ENCODE results near the gene BCORL1. TPM values are rescaled to one million over a fixed set of nuclear protein-coding genes. Genes with fewer than 3 reads are reported as not detected.

BCORL1 gene
- total RNA-seq, 1 donor from 2014 or later: 22.3 TPM

- TF ChIP-seq CTCF (IDR thresholded peaks at IDR 0.05; ENCODE audit: insufficient read depth, low read depth, low read length): no peak
- TF ChIP-seq EZH2 (IDR thresholded peaks at IDR 0.05; ENCODE audit: insufficient read depth, low read length): no peak
- H3K36me3 Mint-ChIP-seq (ENCODE audit: low read depth, unreplicated experiment): no peaks in the 10 kb centered on the region
- peak overlapping the region; percentile 54 for H3K4me3 Mint-ChIP-seq (ENCODE audit: unreplicated experiment)
- Histone ChIP-seq H2AFZ (ENCODE audit: low read depth, low read length) (no peak overlapping the region), H3K27ac (ENCODE audit: low read depth, low read length) (no peak overlapping the region), H3K9me3 (ENCODE audit: insufficient read depth, low read depth, low read length) (no peaks in the 10 kb centered on the region), H3K27me3 (ENCODE audit: insufficient read depth, low read length) (no peaks in the 10 kb centered on the region), H3K79me2 (ENCODE audit: insufficient read depth, low read length) (no peaks in the 10 kb centered on the region), H4K20me1 (ENCODE audit: insufficient read depth, low read length) (no peaks in the 10 kb centered on the region), H3K4me3 (ENCODE audit: insufficient read depth, low read depth, low read length) (no peak overlapping the region), H3K4me1 (ENCODE audit: insufficient read depth, low read length) (peaks cover 3% of the 10 kb centered on the region), H3K4me2 (ENCODE audit: low read length) (no peak overlapping the region), H3K36me3 (ENCODE audit: insufficient read depth, low read length) (no peaks in the 10 kb centered on the region), H3K9ac (ENCODE audit: low read length) (no peak overlapping the region)
- DNase-seq (ENCODE audit: low read depth) (no peak), FAIRE-seq (no peak)
- H3K27ac Mint-ChIP-seq (ENCODE audit: unreplicated experiment): no peak overlapping the region
- peaks cover 15% of the 10 kb centered on the region for H3K4me1 Mint-ChIP-seq (ENCODE audit: low read depth, unreplicated experiment)
- H3K9me3 Mint-ChIP-seq (ENCODE audit: unreplicated experiment): no peaks in the 10 kb centered on the region
- H3K27me3 Mint-ChIP-seq (ENCODE audit: low read depth, unreplicated experiment): no peaks in the 10 kb centered on the region
Observed at GRCh38 chrX:130058652-130059051, 76.2 kb downstream of the BCORL1 start.

GRCh38 chrX:130060122-130061069 is 78.0 kb downstream of the BCORL1 start:
- no peaks in the 10 kb centered on the region for H3K36me3 ChIP-seq (ENCODE audit: insufficient read depth, low read length)
- no peak overlapping the region for H3K27ac ChIP-seq (ENCODE audit: low read depth, low read length)
- peak overlapping the region; percentile 66 for H2AFZ ChIP-seq (ENCODE audit: low read depth, low read length)
- peak overlapping the region; percentile 76 for H3K4me3 Mint-ChIP-seq (ENCODE audit: unreplicated experiment)
- no peaks in the 10 kb centered on the region for H3K4me1 ChIP-seq (ENCODE audit: insufficient read depth, low read length)
- peak overlapping the region; percentile 60 for H3K9ac ChIP-seq (ENCODE audit: low read length)
- peaks cover 9% of the 10 kb centered on the region for H3K36me3 Mint-ChIP-seq (ENCODE audit: low read depth, unreplicated experiment)
- H3K79me2 ChIP-seq (ENCODE audit: insufficient read depth, low read length): no peaks in the 10 kb centered on the region
- no peaks in the 10 kb centered on the region for H3K27me3 Mint-ChIP-seq (ENCODE audit: low read depth, unreplicated experiment)
- H3K9me3 ChIP-seq (ENCODE audit: insufficient read depth, low read depth, low read length): no peaks in the 10 kb centered on the region
- H3K9me3 Mint-ChIP-seq (ENCODE audit: unreplicated experiment): no peaks in the 10 kb centered on the region
- H3K4me3 ChIP-seq (ENCODE audit: insufficient read depth, low read depth, low read length): peak overlapping the region; percentile 42
- FAIRE-seq (no peak), DNase-seq (ENCODE audit: low read depth) (peak; percentile 11)
- peak overlapping the region; percentile 83 for H3K4me2 ChIP-seq (ENCODE audit: low read length)
- H3K27ac Mint-ChIP-seq (ENCODE audit: unreplicated experiment): no peak overlapping the region
- no peaks in the 10 kb centered on the region for H3K27me3 ChIP-seq (ENCODE audit: insufficient read depth, low read length)
- TF ChIP-seq EZH2 (IDR thresholded peaks at IDR 0.05; ENCODE audit: insufficient read depth, low read length): no peak
- peak; percentile 28 for TF ChIP-seq CTCF (IDR thresholded peaks at IDR 0.05; ENCODE audit: insufficient read depth, low read depth, low read length)
- H3K4me1 Mint-ChIP-seq (ENCODE audit: low read depth, unreplicated experiment): peaks cover 5% of the 10 kb centered on the region
- no peaks in the 10 kb centered on the region for H4K20me1 ChIP-seq (ENCODE audit: insufficient read depth, low read length)

All from astrocyte (in vitro differentiated cells and primary cell).